SH-SY5Y (cell line): Measurements from ENCODE around the gene BLACAT1.
A peak's percentile ranks its signal among the peaks of the same experiment; 100 is the strongest.

ENCODE experiments used
- GATA2 ChIP-seq: IDR thresholded peaks from 2 replicates; pipeline ENCODE4 v1.6.1; 2011; ENCODE audit warnings: mild to moderate bottlenecking, low read depth, low read length
- GATA3 ChIP-seq: IDR thresholded peaks from 2 replicates; pipeline ENCODE4 v1.6.1; 2011; ENCODE audit warnings: low read depth, mild to moderate bottlenecking, low read length, moderate library complexity

BLACAT1 gene

DNA sequence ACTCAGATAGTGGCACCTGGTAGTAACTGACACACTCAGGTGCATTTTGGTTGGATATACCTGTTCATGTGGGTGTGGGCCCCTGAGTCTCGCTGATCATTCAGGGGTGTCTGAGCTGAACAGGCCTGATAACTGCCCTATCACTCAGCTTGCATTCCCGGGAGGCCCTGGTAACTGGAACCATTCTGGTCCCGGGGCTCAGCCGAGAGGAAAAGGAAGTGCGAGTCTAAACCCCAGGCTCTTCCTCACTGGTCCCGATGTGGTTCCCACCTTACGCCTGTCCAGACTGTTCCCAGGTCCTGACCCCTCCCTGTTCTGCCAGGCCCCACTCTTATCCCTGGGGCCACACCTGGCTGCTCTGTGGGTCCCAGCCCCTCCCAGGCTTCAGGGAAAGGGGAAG lies 36.9 kb upstream of the BLACAT1 start:
- TF ChIP-seq GATA3 = no peak
- TF ChIP-seq GATA2 = no peak

DNA sequence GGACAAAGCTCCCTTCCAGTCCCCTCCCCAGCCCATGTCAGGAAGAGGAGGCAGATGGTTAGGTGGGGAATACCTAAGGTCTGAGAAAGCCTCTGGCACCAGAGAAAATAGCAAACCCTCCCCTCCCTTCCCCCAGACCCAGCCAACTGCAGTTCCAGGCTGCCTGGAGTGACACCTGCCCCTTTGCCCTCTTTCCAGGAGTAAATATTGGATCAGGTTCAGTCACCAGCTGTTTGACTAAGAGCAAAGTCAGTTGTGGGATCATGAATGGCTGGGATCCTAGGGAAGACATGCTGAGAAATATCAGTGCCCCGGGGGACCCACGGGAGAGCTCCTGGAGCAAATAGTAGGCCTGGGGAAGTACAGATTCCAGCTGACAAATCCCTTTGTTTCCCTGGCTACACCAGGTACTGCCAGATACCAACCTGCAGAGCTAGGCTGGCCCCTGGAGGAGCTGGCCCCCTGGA lies 36.4 kb upstream of the BLACAT1 start:
- no peak for TF ChIP-seq GATA3
- TF ChIP-seq GATA2 = no peak

DNA sequence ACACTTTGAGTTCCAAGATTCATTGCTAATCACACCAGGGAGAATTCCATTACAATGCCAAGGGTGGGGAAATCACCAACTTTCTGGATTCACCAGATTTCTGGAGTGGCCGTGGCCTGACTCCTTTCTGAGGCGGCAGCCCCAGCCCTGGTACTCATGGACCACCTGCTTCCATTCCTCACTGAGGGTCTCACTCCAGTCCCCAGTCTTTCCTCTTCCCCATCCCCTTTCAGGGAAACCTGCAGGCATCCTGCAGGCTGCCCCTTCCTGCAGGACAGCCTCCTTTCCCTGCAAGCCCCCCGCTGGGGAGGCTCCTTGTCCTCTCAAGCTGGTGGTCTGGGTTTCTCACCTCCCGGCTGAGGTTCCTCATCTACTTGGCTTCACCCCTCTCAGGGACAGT lies 35.9 kb upstream of the BLACAT1 start:
- TF ChIP-seq GATA3 = no peak
- TF ChIP-seq GATA2 = no peak

DNA sequence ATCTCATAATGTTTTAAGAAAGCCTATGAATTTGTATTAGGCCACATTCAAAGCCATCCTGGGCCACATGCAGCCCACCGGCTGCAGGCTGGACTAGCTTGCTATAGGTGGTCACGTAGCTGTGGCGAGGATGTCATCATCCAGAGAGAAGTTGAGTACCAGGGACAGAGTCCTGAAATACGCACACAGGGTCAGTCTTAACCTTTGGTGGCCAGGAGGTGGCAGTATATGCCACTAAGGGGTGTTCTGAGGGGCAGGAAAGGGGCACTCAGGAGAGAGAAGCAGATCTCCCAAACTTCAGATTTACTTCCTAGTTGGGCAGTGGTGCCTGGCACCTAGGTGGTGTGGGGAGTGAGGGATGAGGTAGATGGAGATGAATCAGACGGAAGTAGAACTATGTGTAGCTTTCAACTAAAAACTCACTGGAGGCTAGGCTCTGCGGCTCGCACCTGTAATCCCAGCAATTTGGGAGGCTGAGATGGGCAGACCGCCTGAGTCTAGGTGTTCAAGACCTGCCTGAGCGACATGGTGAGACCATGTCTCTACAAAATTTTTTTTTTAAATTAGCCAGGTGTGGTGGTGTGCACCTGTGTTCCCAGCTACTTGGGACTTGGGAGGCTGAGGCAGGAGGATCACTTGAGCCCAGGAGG lies 32.4 kb upstream of the BLACAT1 start:
- TF ChIP-seq GATA2 (no peak), GATA3 (no peak)

DNA sequence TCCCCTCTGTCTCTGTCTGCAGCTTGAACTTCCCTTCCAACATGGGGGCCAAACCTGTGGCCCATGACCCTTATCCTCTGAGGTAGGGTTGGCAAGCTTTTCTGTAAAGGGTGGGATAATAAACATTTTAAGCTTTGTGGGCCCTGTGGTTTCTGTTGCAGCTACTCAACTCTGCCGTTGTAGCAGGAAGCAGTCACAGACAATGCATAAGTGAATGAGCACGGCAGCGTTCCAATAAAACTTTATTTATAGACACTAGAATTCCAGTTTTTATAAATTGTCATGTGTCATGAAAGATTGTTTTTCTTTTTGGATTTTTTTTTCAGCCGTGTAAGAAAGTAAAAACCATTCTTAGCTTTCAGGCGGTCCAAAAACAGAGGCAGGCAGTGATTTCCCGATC lies 30.4 kb upstream of the BLACAT1 start:
- TF ChIP-seq GATA3 (no peak), GATA2 (no peak)

DNA sequence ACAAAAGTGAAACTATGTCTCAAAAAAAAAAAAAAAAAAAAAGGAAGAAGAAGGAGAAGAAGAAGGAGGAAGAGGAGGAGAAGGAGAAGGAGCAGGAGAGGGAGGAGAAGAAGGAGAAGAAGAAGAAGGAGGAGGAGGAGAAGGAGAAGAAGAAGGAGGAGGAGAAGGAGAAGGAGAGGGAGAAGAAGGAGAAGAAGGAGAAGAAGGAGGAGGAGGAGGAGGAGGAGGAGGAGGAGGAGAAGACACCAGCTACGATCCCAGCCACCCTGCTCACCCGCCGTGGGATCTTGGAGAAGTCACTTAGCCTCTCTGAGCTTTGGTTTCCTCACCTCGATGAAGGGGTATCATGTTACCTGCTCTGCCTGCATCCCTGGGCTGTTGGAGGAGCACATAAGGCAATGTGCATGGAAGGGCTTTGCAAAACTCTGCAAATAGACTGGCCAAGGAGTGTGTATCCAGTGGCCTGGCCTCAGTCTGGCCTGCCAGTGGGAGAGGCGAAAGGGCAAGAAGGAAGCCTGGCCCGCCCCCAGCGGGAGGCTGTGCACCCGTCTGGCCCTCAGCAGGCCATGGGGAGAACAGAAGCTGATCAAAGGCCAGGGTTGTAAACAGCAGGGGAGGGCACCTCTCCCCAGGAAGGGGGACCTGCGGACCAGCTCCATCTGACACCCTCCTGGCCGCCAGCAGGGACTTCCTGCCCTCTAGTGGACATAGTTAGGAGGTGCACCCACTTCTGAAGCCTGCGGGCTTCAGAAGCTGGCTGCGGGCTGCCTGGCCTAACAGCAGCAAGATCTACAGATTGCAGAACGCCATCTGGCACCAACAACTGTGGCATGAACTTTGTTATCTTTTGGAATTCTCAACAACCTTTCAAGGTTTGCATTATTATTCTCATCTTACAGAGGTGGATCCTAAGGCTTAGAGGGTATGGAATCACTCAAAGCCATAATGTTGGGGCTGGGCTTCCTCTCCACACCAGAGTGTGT lies 29.4 kb upstream of the BLACAT1 start:
- no peak; the same call in 1 of the 2 replicates for TF ChIP-seq GATA3
- TF ChIP-seq GATA2 = peak; percentile 98

DNA sequence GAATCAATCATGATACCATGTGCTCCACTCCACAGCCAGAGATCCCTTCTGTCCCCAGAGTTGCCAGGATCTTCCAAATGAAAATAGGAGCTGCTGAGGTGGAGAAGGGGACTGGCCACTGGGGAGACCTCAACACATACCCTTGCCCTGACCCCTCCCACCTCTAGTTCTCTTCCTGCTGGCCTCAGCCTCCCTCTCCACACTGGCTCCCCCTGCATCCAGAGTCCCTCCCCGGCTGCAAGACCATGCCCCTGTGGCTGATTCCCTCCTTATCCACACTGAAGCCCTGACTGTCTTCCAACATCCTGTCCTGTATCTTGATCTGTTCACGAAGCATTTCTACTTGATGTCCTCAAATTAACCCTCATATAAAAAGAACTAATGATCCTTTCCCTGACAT lies 27.5 kb upstream of the BLACAT1 start:
- TF ChIP-seq GATA2 (no peak), GATA3 (no peak)

DNA sequence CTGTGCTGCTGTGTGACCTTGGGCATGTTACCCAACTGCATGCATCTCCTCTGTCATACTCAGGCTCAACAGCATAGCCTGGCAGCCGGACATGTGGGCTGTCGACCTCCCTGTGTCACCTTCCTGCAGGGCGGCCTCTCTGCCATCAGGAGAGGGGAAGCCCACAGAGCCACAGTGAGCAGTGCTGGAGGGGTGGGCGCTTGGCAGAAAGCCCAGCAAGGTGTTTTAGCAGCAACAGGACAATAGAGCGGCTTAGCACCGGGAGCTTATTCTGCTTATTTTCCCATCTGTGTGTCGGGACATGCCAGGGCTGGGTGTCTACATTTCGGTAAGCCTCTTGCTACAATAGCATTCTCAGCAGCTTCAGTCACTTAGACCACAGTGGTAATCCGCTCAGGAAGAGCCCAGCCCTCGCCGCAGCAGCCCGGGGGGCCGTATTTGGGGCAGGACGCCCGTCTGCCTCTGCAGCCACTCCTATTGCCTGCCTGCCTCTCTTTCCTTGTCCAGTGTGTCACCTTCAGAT lies 25.8 kb upstream of the BLACAT1 start:
- TF ChIP-seq GATA2 (no peak), GATA3 (no peak)

DNA sequence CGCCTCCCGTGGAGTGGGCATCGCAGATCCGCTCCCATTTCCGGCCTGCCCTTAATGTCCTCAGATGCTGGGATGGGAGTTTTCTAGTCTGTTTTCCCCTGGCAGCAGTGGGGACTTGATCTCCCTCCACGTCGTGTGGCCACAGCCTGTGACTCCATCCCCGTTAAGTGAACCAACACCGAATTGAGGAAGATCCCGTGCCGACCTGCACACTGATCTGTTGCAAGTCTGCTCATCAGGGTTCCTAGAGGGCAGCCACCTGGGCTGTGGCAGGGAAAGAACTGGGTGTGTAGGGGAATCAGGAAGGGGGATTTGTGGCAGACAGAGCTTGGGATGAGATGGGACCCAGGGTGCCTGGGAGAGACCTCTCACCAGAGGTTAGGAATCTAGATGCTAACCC lies 25.4 kb upstream of the BLACAT1 start:
- TF ChIP-seq GATA2 (no peak), GATA3 (no peak)

DNA sequence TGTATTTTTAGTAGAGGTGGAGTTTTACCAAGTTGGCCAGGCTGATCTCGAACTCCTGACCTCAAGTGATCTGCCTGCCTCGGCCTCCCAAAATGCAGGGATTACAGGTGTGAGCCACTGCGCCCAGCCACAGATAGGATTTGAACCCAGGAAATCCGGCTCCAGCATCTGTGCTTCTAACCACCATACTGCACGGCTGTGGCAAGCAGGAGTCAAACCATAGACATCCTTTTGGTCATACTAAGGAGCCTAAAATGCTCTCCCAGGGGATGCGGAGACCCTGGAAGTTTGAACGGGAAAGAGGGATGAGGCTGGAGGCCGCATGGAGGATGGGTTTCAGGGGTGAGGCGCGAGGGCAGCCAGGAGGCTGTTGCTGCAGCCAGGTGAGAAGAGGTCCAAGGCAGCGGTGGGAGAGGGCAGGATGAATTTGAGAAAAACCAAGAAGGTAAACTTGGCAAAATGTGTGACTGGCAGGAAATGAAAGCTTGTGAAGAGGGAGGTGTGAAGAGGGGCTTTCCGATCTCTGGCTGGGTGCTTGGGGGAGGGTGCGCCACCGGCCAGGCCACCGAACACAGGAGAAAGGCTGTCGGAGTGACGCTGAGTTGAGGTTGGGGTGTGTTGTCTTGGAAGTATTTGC lies 24.6 kb upstream of the BLACAT1 start:
- TF ChIP-seq GATA3 = no peak
- no peak for TF ChIP-seq GATA2

DNA sequence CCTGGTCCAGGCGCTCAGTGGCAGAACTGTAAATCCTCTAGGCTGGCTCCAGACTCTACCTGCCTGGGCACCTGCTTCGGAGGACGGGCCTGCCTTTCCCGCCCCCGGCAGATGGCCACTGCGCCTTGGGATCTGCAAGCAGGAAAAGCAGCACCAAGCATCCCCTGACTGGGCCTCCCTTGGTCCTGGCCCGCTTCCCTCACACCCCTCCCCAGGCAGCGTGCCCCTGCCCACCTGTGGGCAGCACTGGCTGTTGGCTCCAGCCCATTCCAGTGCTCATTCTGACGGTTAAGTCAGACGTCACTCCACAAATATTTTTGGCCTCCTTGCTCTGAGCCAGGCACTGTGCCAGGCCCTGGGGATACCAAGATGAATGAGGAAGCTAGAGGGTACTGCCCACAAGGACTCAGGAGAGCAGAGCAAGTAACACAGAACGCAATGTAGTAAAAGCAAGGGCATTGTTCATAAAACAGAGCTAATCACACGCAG lies 22.0 kb upstream of the BLACAT1 start:
- no peak for TF ChIP-seq GATA2
- no peak for TF ChIP-seq GATA3

DNA sequence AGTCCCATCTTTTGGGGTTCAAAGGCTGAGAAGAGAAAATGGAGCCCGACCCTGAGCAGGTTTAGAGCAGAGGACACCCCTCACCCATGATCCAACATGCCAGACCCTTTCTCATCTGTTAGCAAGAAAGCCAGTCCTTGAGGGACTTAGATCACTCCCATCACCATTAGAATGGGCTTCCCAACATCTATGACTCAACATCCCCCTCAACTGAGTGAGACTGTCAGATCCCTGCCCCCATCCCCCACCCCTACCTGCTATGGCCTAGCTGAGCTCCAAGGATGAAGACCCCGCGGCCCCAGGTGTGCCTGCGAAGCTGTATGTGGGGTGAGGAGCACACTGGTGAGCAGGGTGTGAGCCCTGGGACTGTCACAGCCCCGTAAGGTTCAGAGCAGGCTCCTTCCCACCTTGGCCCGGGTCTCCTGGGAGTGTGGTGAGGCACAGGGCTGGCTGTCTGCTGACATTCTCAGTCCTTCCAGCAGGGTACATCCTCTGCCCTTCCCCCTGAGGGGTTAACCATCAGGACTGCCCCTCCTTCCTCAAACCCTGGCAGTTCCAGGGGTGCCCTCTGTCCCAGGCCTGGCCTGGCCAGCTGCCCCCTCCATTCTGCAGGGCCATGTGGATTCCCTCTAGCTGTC lies 21.4 kb upstream of the BLACAT1 start:
- TF ChIP-seq GATA3 (no peak), GATA2 (no peak)

DNA sequence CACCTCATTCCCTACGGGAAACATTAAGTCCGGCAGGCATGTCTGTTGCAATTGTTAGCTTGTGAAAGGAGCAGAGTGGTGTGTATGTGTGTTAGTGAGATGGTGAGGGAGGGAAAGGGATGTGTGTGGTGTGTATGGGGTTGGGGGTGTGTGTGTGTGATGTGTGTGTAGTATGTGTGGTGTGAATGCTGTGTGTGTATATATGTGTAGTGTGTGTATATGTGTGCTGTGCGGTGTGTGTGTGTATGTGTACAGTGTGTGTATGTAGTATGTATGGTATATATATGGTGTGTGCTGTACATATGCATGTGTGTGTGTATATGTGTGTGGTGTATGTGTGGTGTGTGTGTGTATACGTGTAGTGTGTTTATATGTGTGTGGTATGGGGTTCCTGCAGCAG lies 20.8 kb upstream of the BLACAT1 start:
- TF ChIP-seq GATA3 = no peak
- no peak for TF ChIP-seq GATA2
